GM12864 (cell line): ENCODE data around the gene RPL38.

Source experiments
- DNase-seq: peaks from one replicate; pipeline ENCODE4 v3.0.0-alpha.2; 2011; ENCODE audit warnings: low read depth
- H3K4me3 ChIP-seq: 2 replicates; pipeline ENCODE4 v1.5.1; 2011; ENCODE audit warnings: mild to moderate bottlenecking, low read depth, low read length, control low read depth
- CTCF ChIP-seq: IDR thresholded peaks from 2 replicates; pipeline ENCODE4 v1.5.1; 2011; ENCODE audit warnings: low read depth, mild to moderate bottlenecking, moderate library complexity, low read length, control low read depth, inconsistent platforms; ENCODE audit errors: missing control alignments

RPL38 gene

GRCh38 chr17:74203439-74204240 is at the start of gene RPL38:
Gene RPL38, plus strand, starts transcription at chr17:74203678. Its CDS starts 278 bp downstream, at chr17:74203956.
- H3K4me3 ChIP-seq: peak within 1 kb of the TSS; percentile 93
- TF ChIP-seq CTCF: peak; percentile 98
- peak; percentile 94 for DNase-seq

- TF ChIP-seq CTCF: no peak
- DNase-seq: no peak
- no peak overlapping the region for H3K4me3 ChIP-seq
Observed at GRCh38 chr17:74153821-74154430, 49.6 kb upstream of the RPL38 start.

GRCh38 chr17:74156878-74157277 is 46.6 kb upstream of the RPL38 start:
- TF ChIP-seq CTCF: no peak

GRCh38 chr17:74157366-74157765 is 46.1 kb upstream of the RPL38 start:
- no peak for TF ChIP-seq CTCF
- H3K4me3 ChIP-seq: no peak overlapping the region
- no peak for DNase-seq

More at GRCh38 chr17:74156878-74157277, 46.6 kb upstream of the RPL38 start:
- DNase-seq: no peak
- H3K4me3 ChIP-seq: no peak overlapping the region

- no peak for TF ChIP-seq CTCF
- H3K4me3 ChIP-seq: no peak overlapping the region
- DNase-seq: no peak
Observed at GRCh38 chr17:74158761-74159160, 44.7 kb upstream of the RPL38 start.

GRCh38 chr17:74159226-74159840 is 44.1 kb upstream of the RPL38 start:
- H3K4me3 ChIP-seq: no peak overlapping the region
- DNase-seq: no peak
- no peak for TF ChIP-seq CTCF
